HG02885 (cell line): Measurements from ENCODE around the gene CYSTM1.

ENCODE experiments used
- ATAC-seq: cut with Tn5 transposase; IDR thresholded peaks from one replicate; pipeline ENCODE4 v1.9.1; 2021; ENCODE audit warnings: mild to moderate bottlenecking; ENCODE audit not compliant: unreplicated experiment, poor library complexity

Gene CYSTM1

DNA sequence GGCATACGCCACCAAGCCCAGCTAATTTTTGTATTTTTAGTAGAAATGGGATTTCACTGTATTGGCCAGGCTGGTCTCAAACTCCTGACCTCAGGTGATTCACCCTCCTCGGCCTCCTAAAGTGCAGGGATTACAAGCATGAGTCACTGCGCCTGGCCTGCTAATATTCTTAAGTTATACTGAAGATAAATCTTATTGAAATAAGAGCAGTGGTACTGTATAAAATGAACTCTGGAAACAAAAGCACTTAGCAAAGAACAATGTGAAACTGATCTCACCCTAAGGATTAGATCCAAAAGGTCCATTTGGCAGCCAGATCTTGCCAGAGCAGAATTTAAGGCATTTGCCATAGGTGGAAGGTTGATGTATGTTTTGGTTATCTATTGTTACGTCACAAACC is 27.1 kb downstream of the CYSTM1 start:
- no peak for ATAC-seq

- ATAC-seq, result no peak
Observed at GRCh38 chr5:140202610-140203009, 27.6 kb downstream of the CYSTM1 start.

GRCh38 chr5:140205216-140205615 is 30.2 kb downstream of the CYSTM1 start:
- ATAC-seq, result no peak

DNA sequence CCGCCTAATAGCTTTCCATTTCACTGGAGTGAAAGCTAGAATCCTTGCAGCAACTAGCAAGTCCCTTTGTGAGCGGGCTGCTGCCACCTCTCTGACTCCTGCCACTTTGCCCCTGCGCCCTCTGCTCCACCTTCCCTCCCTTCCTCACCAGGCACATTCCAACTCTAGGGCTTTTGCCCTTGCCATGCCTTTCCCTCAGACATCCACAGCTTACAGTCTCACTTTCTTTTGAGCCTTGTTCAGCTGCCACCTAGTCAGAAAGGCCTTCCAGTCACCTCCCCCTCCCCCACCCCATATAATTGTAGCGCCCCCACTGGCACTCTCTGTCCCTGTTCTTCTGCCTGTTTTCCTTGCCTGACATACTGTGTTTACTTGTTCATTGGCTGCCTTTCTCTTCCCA is 31.0 kb downstream of the CYSTM1 start:
- ATAC-seq, result no peak

GRCh38 chr5:140207250-140207964 is 32.4 kb downstream of the CYSTM1 start:
- no peak for ATAC-seq

- no peak for ATAC-seq
Observed at GRCh38 chr5:140208065-140208464, 33.1 kb downstream of the CYSTM1 start.

DNA sequence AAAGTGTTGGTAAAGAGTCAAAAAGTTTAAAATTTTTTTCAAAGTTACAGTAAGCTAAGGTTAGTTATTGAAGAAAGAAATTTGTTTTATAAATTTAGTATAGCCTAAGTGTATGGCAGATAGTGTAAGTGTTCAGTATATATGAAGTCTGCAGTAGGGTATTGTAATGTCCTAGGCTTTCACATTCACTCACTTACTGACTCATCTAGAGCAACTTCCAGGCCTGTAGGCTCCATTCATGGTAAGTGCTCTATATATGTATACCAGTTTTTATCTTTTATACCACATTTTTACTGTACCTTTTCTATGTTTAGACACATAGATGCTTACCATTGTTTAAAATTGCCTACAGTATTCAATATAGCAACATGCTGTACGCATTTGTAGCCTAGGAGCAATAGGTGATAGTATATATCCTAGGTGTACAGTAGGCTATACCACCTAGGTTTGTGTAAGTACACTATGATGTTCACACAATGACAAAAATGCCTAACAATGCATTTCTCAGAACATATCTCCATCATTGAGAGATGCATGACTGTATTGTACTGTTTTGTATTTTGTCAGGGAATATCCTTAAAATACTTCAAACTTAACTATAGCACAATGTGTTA is 38.5 kb downstream of the CYSTM1 start:
- ATAC-seq, result peak; percentile 75

DNA sequence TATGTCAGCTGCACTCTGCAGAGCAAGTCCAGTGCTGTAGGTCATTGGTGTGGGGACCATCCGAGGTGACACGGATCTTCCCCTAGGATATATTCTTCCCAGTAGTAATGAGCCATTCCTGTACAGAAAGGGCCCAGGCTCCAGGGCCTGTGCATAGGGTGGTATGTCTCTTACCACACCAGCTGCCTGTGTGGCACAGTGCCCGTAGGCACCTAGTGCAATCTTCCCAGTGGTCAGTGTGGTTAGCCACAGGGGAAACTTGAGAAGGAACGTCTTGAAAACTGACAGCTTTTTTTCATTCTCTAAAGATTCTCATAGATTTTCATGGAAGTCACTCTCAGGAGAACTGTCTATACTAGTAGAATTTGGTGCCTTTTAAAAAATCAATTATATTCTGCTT is 39.8 kb downstream of the CYSTM1 start:
- ATAC-seq, result no peak

GRCh38 chr5:140215276-140215675 is 40.3 kb downstream of the CYSTM1 start:
- ATAC-seq, result no peak

DNA sequence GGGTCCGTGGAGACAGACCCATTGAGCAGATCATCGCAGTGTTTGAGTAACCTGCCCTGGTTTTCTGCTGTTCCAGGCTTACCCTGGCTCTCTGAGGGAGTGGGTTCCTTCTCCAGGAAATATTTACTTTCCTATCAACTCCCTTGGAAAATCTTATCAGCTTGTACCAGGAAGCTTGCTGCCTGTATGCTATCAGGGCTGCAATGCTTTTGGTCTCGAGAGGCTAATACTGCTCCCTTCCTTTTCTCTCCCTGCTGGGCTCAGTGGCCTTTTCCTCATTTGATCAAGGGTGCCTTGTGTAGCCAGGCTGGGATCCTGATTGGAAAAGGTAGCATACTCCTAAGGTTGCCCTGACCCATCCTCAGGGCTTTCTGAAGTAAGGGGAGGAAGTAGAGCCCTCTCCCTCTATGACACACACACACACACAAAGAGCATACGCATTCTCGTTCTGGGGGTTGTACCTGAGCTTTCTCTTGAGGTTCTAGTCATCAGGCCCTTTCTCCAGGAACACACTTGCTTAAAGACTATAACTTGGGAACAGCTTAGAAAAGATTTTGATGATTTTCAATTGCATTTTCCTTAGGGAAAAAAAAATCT is 41.6 kb downstream of the CYSTM1 start:
- ATAC-seq, result no peak

DNA sequence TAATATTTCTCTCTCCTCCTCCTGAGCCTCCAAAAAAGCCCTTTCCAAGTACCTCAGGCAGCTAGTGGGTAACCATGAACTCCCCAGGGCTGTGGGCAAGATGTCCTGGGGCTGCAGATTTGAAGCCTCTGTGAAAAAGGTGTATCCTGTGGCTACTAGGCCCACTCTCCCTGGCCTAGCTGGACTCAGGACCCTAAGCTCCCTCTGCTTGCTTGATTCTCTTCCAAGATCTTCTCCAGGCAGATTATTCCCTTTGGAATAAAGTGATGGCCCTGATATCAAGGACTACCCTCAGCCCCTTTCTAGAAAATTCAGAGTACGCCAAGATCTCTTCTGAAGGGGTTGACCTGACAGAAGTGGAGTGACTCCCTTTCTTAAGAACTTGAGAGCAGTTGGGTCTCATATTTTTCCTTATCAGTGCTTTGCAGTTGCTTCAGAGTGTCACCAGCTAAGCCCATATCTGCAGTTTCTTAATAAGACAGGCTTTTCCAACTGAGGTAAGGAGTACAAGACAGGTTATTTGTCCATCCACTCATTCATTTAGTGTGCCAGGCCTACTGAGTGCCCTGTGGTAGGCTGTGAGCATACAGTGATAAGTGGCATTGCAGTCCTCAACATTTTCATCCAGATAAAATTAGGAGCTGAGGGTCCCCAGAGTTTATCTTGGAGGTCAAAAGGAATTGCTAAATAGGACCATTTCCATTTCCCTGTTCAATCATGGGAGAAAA is 42.5 kb downstream of the CYSTM1 start:
- no peak for ATAC-seq

GRCh38 chr5:140219068-140219991 is 44.3 kb downstream of the CYSTM1 start:
- ATAC-seq, result no peak

DNA sequence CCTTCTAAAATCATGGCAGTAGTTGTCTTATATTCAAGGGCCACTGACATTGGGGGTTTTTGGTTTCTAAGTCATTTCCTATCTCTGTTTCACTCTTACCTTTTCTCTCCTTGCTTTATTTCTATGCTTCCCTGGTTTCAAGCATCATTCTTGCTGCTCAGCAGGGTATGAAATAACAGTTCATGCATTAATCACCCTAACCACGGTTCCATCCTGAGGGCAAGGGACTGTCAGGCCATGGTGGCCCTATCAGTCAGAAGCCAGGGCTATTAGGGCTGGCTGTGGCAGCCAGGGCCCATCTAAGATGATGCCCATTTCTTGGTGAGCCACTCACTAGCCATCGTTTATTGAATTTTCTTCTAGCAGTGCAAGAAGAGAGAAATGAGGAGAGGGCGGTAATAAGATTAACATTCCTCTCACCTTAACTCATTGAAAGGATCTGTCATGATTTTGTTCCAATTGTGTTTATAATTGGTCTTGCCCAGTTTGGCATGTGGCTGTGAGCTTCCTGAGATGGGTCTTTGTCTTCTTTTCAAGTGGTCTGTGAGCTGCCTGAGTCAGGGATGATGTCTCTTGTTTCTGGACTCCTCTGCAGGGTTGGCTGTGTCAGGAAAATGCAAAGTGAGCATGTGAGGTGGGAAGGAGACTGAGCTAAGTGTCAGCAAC is 45.2 kb downstream of the CYSTM1 start:
- peak; percentile 64 for ATAC-seq

- no peak for ATAC-seq
Observed at GRCh38 chr5:140220698-140221064, 45.7 kb downstream of the CYSTM1 start.

DNA sequence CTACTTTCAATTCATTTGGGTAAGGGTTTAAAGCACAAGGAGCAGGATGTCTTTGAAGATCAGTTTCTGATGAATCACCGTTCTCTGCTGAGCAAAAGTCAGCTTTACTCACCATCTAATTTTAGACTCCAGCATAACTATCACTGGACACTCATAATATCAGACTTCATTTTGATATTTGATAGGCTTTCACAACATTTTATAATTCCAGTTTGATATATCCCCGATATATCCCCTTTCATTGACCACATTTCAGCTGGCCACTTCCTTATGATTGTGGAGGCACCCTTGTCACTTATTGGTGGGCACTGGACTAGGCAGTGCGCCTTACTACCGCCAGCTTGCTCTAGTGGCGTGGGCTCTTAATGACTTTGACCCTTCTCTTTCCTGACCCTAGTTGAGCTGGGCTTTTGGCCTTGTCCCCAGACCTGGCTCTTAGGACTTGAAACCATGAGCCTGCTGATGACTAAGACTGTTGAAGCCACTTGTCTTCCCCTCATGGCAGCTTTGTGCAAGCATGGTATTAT is 46.8 kb downstream of the CYSTM1 start:
- peak; percentile 46 for ATAC-seq

DNA sequence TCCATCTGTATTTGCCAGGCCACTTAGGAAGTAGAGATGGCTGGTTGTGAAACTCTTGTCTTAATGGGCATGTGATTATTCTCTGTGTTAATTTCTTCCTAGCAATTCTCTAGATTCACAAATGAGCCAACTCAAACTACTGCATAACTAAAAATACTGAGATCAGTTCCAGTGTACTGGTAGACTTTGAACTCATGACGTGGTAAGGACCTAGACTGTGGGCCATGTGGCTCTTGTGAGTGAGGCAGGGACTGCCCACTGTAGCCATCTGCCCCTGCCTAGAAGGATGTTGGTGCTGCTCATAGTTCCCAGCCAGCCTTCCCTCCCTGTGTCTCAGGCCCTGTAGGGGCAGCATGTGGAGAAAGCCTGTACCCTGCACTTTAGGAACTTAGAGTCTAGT is 47.4 kb downstream of the CYSTM1 start:
- ATAC-seq, result no peak

- no peak for ATAC-seq
Observed at GRCh38 chr5:140223567-140223966, 48.6 kb downstream of the CYSTM1 start.

GRCh38 chr5:140224658-140225057 is 49.7 kb downstream of the CYSTM1 start:
- ATAC-seq, result no peak

DNA sequence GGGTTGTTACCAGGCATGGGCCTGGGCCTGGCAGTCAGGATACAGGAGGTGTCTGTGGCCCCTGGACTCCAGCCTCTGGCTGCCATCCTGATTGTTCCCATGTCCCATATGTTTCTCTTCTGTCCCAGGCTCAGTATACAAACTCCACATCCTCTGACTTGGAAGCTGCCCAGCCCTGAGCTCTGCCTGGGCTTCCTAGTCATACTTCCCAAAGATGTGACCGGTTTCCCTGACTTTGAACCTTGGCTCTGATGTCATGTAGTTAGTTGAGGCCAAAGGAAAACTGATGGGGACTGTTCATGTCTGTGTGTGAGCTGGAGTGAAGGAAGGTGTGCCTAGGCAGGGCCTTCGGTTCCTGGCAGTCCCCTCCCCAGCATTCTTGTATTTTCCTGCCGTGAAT is 50.4 kb downstream of the CYSTM1 start:
- no peak for ATAC-seq
